HG03432 (cell line): Measurements from ENCODE around the gene ATP9A.
A peak's percentile ranks its signal among the peaks of the same experiment; 100 is the strongest.
"Not testable (repeated sequence)": the region's sequence is repeated elsewhere in the genome, so short reads cannot be mapped to it uniquely, and the experiment has no call there.

Experiments
- ATAC-seq: cut with Tn5 transposase; IDR thresholded peaks from one replicate; pipeline ENCODE4 v1.9.1; 2021; ENCODE audit warnings: mild to moderate bottlenecking, moderate library complexity; ENCODE audit not compliant: unreplicated experiment

Gene ATP9A

DNA sequence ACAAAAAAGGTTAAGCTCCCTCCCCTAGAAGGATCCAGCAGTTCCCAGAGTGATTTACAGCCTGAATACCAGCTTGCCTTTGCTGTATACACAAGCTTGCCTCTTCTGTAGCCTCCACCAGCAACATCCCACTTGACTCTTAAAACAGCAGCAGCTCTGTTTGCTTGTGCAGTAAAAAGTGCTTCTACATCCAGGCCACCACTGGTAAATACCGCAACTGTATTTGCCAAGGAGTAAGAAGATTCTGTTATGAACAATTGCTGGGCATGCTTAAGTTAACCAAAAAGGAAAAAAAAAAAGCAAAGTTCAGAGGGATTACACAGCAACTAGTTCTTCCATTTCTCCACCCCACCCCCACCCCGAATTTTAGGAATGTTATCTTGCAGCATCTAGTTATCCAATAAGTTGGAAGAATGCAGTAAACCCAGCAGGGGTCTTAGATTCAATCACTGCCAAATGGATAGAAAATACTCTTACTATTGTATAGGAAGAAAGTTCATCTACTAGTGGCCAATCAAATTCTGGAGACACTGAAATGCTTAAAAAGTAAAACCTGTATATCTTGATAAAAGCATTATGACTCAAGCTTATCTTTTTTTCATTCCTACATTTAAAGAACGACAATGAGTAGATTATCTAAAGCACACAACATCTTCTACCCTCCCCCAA is 29.3 kb upstream of the ATP9A start:
- no peak for ATAC-seq

- no peak for ATAC-seq
Observed at GRCh38 chr20:51796340-51796739, 28.1 kb upstream of the ATP9A start.

GRCh38 chr20:51792960-51793359 is 24.8 kb upstream of the ATP9A start:
- ATAC-seq = no peak

DNA sequence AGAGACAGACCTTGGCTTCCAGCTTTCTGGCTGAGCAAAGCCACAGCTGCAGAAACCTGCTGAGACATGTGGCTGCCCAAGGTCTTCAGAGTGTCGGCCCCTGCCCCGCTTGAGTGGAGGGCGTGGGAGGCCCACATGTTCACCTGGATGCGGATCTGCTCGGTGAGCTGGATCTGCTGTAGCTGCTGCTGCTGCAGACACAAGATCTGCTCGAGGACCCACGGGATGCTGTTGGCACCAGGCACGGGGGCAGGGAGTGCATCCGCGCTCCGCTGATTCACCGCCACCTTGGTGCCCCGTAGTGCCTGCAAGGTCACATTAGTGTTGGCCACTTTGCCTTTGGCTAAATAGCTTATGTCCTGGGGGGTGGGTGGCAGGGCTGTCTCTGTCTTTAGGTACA is 23.4 kb upstream of the ATP9A start:
- ATAC-seq = no peak

DNA sequence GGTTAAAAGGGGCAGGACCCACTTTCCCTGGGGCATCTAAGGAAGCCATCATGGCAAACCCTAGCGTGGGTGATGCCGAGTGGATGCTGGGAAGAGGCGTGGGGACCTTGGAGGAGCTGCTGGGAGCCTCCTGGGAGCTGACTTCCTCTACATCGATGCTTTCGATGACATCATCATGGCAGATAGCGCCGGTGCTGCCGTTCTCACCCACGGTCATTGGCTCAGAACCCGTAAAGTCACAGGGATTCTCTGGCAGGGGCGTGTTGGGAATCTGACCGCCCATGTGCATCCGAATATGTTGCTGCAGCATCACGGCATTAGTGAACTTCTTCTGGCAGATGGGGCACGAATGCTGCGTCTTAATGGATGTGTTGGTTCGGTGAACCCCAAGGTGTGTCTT is 22.1 kb upstream of the ATP9A start:
- no peak for ATAC-seq

GRCh38 chr20:51789434-51789833 is 21.2 kb upstream of the ATP9A start:
- ATAC-seq = no peak

GRCh38 chr20:51788822-51789221 is 20.6 kb upstream of the ATP9A start:
- ATAC-seq = no peak

- no peak for ATAC-seq
Observed at GRCh38 chr20:51784299-51784698, 16.1 kb upstream of the ATP9A start.

DNA sequence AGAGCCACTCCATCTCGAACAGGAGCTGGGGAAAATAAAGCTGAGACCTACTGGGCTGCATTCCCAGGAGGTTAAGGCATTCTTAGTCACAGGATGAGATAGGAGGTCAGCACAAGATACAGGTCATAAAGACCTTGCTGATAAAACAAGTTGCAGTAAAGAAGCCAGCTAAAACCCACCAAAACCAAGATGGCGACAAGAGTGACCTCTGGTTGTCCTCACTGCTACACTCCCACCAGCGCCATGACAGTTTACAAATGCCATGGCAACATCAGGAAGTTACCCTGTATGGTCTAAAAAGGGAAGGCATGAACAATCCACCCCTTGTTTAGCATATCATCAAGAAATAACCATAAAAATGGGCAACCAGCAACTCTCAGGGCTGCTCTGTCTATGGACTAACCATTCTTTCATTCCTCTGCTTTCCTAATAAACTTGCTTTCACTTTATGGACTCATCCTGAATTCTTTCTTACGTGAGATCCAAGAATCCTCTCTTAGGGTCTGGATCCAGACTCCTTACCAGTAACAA is 10.1 kb upstream of the ATP9A start:
- not testable (repeated sequence) for ATAC-seq

- ATAC-seq = no peak
Observed at GRCh38 chr20:51775241-51775640, 7.1 kb upstream of the ATP9A start.

GRCh38 chr20:51772236-51772635 is 4.0 kb upstream of the ATP9A start:
- ATAC-seq = no peak

- no peak for ATAC-seq
Observed at GRCh38 chr20:51769976-51770615, 1.9 kb upstream of the ATP9A start.

GRCh38 chr20:51768759-51769517 is 748 bp upstream of the ATP9A start:
- no peak for ATAC-seq

DNA sequence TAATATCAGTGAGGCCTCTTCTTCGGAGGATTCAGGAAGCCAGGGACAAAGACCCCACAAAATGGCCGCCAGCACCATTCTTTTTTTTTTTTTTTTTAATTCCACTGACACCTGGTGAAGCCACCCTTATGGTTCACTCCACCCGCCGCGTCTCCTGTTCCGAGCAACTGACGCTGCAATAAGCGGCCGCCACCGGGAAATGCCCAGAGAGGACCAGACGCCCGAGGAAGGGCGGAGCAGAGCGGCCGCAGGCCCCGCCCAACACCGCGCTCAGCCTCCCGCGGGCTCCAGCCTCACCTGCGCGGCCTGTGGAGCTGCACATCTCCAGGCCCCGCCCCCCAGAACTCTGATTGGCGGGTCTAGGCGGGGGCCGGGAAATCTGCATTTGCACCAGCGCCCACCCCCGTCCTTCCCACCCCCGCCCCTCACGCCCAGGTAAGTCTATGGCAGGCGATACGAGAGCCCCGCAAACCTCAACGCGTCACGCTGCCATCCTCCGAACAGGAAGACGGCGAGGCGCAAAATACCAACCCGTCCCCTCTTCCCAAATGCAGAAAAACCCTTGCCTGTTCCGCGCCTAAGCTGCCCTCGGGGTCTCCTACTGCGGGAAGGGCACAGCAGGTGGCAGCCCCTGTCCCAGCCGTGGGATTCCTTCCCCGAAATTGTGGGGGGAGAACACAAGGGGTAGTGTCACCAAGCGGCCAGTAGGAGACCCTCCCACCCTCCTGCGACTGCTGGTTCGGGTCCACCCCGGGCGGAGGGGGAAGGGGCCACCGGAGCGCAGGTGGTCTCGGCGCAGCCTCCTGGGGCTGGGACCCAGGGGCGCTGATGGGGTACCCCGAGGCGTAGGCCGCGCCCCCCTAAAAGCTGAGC is 960 bp downstream of the ATP9A start:
- ATAC-seq = peak; percentile 60

GRCh38 chr20:51765381-51765780 is 2.8 kb downstream of the ATP9A start:
- ATAC-seq = not testable (repeated sequence)

GRCh38 chr20:51763965-51764602 is 4.1 kb downstream of the ATP9A start:
- ATAC-seq = no peak

- ATAC-seq = no peak
Observed at GRCh38 chr20:51760905-51761546, 7.2 kb downstream of the ATP9A start.

GRCh38 chr20:51759769-51760510 is 8.2 kb downstream of the ATP9A start:
- ATAC-seq = no peak

- ATAC-seq = no peak
Observed at GRCh38 chr20:51758978-51759544, 9.1 kb downstream of the ATP9A start.
